Motor neuron (in vitro differentiated cells): Measurements from ENCODE around the gene CDH4. TPM values are rescaled to one million over a fixed set of nuclear protein-coding genes. Genes with fewer than 3 reads are reported as not detected.

Source experiments
- ATAC-seq, 8 experiments: fragments of 200-7000 bp; cut with Tn5 transposase; replicated peaks in 6 of 8; 2 replicates each; pipeline ENCODE4 v1.8.0; 2021; ENCODE audit warnings: mild to moderate bottlenecking in 8 of 8, moderate library complexity in 8 of 8
- H3K27ac ChIP-seq, 2 donors: fragments of 250-450 bp; sonication (Bioruptor Pico); 2 replicates each; pipeline ENCODE4 v1.9.0; 2021; ENCODE audit warnings: antibody characterized with exemption in 2 of 2, mild to moderate bottlenecking in 2 of 2, moderate library complexity in 1 of 2
- H3K4me1 ChIP-seq, 2 donors: fragments of 250-450 bp; sonication (Bioruptor Pico); replicated peaks in 1 of 2; 2 replicates each; pipeline ENCODE4 v1.6.1; 2021; ENCODE audit warnings: antibody characterized with exemption in 2 of 2, mild to moderate bottlenecking in 2 of 2, moderate library complexity in 1 of 2
- H3K4me3 ChIP-seq, 5 donors: fragments of 250-450 bp; sonication (Bioruptor Pico); 2 replicates each; pipeline ENCODE4 v1.9.0; 2021; ENCODE audit warnings: antibody characterized with exemption in 5 of 5, mild to moderate bottlenecking in 5 of 5, moderate library complexity in 4 of 5
- WGBS, 10 experiments: fragments of 450-650 bp; shearing (Covaris generic); methylation state at CpG; one replicate each; pipeline ENCODE4 v1.0.0; 2022; 5-methylcytosine and 5-hydroxymethylcytosine counted together
- in situ Hi-C, 9 experiments: fragments of 400-800 bp; cut with MboI; loops; one replicate each; pipeline ENCODE4 v1.15.0; 2021; ENCODE audit warnings: low sequenced_read_pairs in 9 of 9, low pct_unique_long_range_greater_than_20kb in 2 of 9; ENCODE audit not compliant: unreplicated experiment in 9 of 9
- total RNA-seq, 8 experiments: library from RNA; unstranded; fragments of 300-600 nt; gene quantifications; 2 replicates each; pipeline versions ENCODE4 v1.2.3 to v1.2.4, GENCODE V29; 2022

The CDH4 gene
- total RNA-seq, 8 experiments from 2014 or later = 2.4 to 41.6 (median 12.9) TPM

DNA sequence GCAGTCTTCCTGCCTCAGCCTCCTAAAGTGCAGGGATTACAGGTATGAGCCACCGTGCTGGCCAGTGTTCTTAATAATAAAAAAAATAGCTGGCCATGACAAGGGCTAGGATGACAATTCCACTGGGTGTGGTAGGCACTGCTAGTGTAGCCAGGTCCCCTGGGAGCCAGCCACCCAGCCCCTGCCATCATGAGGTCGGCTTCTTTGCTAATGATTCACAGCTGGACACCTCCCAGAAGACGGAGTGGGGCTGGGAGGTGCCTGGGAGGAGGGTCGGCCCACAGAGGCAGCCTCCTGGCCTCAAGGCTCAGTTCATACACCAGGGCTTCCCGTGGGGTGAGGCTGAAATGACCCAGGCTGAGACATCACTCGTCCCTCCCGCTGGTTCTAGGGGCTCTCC lies 583.2 kb downstream of the CDH4 start:
- in situ Hi-C loops = no loop called here
- WGBS, 10 experiments = 0 to 65% (median 25%) methylated on average over 1 to 6 of the region's 7 CpGs; no CpG with 5 or more reads in 4 of the 10 experiments
- no peak overlapping the region for H3K4me3 ChIP-seq
- peak in 3 of 8 experiments; percentile 26 to 80 (median 26) for ATAC-seq
- H3K4me1 ChIP-seq = peaks cover 5 to 7% of the 10 kb centered on the region in 2 donors
- no peak overlapping the region for H3K27ac ChIP-seq

DNA sequence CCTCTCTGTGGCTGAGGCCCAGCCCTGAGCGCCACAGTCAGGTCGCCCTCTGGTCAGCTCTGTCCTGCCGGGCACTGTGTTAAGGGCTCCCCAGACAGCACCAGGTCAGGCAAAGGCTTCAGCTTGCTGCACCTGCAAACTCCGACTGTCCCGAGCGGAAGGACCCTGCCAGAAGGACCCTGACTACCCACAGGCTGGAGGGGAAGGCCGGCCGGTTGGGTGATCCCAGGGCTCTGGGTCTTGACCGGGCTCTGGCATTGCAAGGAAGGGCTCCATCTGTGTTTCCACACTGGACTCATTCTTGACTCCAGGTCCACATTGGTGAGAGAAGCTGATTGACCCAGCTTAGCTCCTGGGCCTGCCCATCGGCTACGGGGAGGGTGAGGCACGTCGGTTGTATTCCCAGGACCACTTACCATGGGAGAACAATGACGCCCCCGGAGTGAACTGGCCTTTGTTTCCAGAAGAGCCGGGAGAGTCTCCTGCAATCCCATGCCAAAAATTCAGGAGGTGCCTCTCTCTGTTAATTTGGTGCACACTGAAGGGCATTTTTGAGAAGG lies 583.8 kb downstream of the CDH4 start:
- no peak overlapping the region for H3K27ac ChIP-seq
- no peak for ATAC-seq
- H3K4me3 ChIP-seq = no peak overlapping the region
- 53 to 84% (median 80%) methylated on average over 3 to 6 of the region's 16 CpGs; no CpG with 5 or more reads in 6 of the 10 experiments for WGBS, 10 experiments
- in situ Hi-C loops = no loop called here
- peaks cover 11 to 13% of the 10 kb centered on the region in 2 donors for H3K4me1 ChIP-seq

DNA sequence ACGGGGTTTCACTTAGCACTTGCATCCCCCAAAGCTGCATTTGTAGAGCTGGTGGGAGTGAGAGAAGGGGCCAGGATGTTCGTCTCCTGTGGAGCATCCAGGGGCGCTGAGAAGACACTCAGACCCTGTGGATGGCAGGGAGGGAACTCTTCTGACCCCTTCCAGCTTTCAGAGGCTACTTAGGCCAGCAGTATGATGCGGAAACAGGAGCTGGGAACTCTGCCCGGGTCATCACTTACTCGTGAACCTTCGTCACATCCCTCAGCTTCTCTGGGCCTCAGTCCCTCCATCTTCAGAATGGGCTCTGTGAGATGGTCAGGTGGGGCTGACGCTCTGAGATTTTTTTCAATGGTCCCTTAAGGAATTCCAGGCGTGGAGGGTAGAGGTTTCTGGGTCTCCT lies 585.1 kb downstream of the CDH4 start:
- 0 to 100% (median 70%) methylated on average over 1 to 7 of the region's 9 CpGs; no CpG with 5 or more reads in 2 of the 10 experiments for WGBS, 10 experiments
- H3K4me3 ChIP-seq = no peak overlapping the region
- H3K27ac ChIP-seq = no peak overlapping the region
- ATAC-seq = no peak
- in situ Hi-C loops = no loop called here
- H3K4me1 ChIP-seq = peaks cover 18 to 26% of the 10 kb centered on the region in 2 donors

DNA sequence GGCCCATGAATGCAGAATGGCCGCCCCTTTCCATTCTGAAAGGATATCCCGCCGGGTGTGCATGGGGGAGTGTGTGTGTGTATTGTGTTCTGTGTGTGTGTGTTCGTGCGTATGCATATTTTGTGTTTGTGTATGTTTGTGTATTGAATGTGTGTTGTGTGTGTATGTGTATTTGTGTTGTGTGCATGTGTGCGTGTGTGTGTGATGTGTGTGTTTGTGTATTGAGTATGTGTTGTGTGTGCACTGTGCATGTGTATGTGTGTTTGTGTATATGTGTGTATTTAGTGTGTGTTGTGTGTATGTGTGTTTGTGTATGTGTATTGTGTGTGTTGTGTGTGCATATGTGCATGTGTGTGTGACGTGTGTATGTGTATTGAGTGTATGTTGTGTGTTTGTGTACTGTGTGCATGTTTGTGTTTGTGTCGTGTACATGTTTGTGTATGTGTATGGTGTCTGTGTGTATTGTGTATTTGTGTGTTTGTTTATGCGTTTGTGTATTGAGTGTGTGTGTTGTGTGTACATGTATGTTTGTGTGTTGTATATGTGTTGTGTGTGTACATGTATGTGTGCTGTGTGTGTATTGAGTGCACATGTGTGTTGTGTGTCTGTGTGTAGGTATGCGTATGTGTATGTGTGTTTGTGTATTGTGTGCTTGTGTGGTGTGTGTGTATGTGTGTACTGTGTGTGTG lies 587.3 kb downstream of the CDH4 start:
- H3K4me1 ChIP-seq = peaks cover 22 to 30% of the 10 kb centered on the region in 2 donors
- H3K27ac ChIP-seq = no peak overlapping the region
- ATAC-seq = no peak
- in situ Hi-C loops = no loop called here
- WGBS, 10 experiments = 22 to 100% (median 88%) methylated on average over 1 to 6 of the region's 10 CpGs; no CpG with 5 or more reads in 1 of the 10 experiments
- H3K4me3 ChIP-seq = no peak overlapping the region

DNA sequence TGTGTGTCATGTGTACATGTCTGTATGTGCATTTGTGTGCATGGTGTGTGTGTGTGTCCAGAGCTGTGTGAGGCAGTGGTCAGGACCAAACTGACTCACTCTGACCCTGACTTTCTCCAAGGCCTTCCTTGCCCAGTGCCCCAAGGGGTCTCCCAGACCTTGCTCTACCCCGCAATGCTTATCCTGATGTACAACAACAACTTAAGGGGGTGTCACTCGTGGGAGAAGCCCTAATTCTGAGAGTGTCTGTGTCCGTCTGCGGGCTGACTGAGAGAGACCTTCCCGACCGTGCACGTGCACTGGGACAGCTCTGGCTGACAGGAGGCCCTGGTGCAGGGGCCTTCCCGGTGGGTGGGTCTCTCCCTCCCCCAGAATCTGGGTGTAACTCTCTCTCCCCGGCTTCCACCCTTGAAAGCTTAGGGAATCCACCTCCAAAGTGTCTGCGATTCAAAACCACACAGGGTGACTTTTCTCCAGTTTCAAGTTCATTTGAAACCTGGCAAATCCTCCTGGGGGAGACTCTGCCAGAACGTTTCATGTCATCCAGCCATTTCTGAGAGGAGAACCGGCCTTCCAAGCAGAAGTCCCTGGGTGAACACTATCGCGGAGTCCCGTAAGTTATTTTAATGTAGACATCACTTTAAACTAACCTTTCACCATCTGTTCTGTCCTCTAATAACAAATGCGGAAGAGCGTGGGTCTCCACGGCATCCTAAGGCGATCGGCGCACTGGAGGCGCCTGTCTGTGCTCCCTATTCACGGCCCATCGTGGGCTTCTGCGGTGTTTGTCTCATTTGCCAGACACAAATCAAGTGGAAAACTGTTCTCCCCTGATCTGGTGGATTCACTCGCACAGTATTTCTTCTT lies 588.1 kb downstream of the CDH4 start:
- H3K4me3 ChIP-seq = no peak overlapping the region
- peak in 6 of 8 experiments; percentile 8 to 62 (median 32) for ATAC-seq
- WGBS, 10 experiments = 20 to 100% (median 65%) methylated on average over 1 to 14 of the region's 26 CpGs; no CpG with 5 or more reads in 1 of the 10 experiments
- H3K4me1 ChIP-seq = peaks cover 30 to 38% of the 10 kb centered on the region in 2 donors
- peak overlapping the region; percentile 12 to 21 for H3K27ac ChIP-seq
- in situ Hi-C loops = no loop called here

DNA sequence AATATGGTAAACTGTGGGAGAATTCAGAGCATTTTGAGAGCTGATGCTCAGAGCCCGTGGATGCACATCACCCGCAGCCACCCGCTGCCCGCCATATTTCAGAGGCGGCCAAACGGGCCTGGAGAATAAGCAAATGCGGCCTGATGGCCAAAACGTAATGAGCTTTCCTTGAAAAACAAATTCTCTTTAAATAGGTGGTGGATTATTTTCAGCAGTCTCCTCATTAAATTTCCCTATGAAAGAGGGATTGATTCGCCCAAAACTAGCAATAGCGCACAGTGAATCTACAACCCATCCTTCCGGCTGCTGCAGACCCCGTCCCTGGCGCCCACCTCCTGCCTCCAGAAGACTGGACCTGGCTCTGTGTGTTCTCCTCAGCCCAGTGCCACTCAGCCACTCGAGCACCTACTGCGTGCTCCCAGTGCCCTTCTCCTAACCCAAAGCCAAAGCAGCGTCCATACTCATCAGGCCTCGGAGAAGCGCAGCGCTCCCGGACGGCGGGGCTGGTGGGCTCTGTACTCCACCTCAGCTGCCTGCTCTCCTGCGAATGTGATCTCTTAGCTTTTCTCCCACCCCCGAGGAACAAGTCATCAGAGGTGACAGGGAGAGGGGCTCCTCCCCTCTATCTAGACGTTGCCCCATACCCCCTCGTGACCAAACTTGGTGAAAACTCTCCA lies 588.9 kb downstream of the CDH4 start:
- ATAC-seq = no peak
- WGBS, 10 experiments = 25 to 96% (median 82%) methylated on average over 4 to 18 of the region's 26 CpGs; no CpG with 5 or more reads in 4 of the 10 experiments
- peak overlapping the region; percentile 12 to 21 for H3K27ac ChIP-seq
- peaks cover 38 to 42% of the 10 kb centered on the region in 2 donors for H3K4me1 ChIP-seq
- in situ Hi-C loops = no loop called here
- no peak overlapping the region for H3K4me3 ChIP-seq

DNA sequence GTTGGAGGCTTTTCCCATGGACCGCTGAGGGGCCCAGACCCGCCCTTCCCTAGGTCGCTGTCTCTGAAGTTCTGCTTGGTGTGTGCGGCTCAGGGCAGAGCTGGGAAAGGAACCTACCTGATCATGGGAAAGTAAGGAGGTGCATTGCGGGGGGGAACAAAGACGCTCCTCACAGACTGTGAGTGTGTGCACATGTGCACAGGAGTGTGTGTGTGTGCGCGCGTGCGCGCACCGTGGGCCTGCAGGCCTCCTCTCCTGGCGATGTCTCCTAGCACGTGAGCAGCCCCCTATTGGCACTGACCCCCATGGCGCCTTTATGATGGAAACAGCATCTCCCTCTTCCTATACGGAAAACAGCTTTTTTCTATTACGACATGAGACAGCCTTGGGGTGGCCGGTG lies 589.5 kb downstream of the CDH4 start:
- in situ Hi-C loops = no loop called here
- peaks cover 42% of the 10 kb centered on the region in 2 donors for H3K4me1 ChIP-seq
- peak overlapping the region in 1 of 2 donors; percentile 12 for H3K27ac ChIP-seq
- ATAC-seq = no peak
- 23 to 100% (median 93%) methylated on average over 1 to 13 of the region's 18 CpGs; no CpG with 5 or more reads in 4 of the 10 experiments for WGBS, 10 experiments
- no peak overlapping the region for H3K4me3 ChIP-seq

DNA sequence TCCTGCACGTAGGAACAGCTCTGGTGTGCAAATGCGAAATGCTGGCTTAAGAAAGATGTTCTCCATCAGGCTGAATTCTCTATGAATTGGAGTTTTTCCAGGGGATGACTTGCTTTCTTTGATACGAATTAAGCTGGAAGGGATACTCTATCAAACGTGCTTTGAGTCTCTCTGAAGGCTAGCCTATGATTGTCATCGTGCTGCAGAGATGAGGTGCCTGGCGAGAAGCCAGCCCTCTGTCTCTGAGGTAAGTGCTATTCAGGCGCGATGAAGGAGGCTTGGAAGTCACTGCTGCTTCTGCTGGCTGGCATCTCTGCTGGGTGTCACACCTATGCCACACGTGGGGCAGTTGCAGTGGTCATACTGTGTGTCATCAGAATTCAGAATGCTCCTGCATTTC lies 589.9 kb downstream of the CDH4 start:
- in situ Hi-C loops = no loop called here
- ATAC-seq = peak in 3 of 8 experiments; percentile 26 to 52 (median 42)
- Histone ChIP-seq H3K4me1 (peaks cover 42% of the 10 kb centered on the region in 2 donors), H3K27ac (no peak overlapping the region), H3K4me3 (no peak overlapping the region)
- 0 to 80% (median 43%) methylated on average over 1 to 9 of the region's 9 CpGs; no CpG with 5 or more reads in 6 of the 10 experiments for WGBS, 10 experiments

DNA sequence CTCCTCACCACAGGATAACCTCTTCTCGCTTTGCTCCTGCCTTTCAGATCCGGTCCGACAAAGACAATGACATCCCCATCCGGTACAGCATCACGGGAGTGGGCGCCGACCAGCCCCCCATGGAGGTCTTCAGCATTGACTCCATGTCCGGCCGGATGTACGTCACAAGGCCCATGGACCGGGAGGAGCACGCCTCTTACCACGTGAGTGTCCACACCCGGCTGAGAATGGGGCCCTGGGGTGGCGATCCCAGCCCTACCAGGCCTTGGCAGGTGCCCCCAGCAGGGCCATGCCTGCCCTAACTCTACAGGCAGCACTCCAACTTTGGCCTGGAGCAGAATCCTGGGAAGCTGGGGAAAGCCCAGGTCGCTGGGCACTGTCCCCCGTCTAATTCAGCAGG lies 592.6 kb downstream of the CDH4 start:
- WGBS, 10 experiments = 0 to 96% (median 85%) methylated on average over 1 to 9 of the region's 17 CpGs; no CpG with 5 or more reads in 6 of the 10 experiments
- Histone ChIP-seq H3K4me1 (peaks cover 42% of the 10 kb centered on the region in 2 donors), H3K4me3 (no peak overlapping the region), H3K27ac (peak overlapping the region in 1 of 2 donors; percentile 69)
- ATAC-seq = peak in 1 of 8 experiments; percentile 1
- in situ Hi-C loops = no loop called here

DNA sequence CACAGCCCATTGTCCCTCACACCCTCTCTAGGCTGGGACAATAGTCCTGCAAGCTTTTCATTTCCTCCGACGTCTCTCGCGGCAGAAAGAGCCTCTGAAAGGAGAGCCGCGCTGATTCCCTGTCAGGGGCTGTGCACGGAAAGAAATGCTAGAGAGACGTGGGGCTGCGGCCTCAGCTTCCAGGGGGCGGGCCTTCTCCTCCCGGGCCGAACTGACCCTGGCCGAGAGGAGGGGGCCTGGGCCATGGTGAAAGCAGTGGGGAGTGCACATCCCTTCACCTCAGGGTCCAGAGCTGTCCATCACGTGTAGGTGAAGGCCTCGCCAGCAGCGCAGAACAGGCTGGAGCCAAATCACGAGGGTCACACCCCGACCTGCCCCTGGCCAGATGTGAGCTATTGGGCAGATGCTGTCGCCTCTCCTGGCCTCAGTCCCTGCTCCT lies 593.2 kb downstream of the CDH4 start:
- H3K4me3 ChIP-seq = no peak overlapping the region
- H3K27ac ChIP-seq = peak overlapping the region; percentile 6 to 27
- ATAC-seq = peak in 5 of 8 experiments; percentile 66 to 87 (median 70)
- H3K4me1 ChIP-seq = peaks cover 36 to 38% of the 10 kb centered on the region in 2 donors
- 10 to 62% (median 18%) methylated on average over 2 to 7 of the region's 19 CpGs; no CpG with 5 or more reads in 4 of the 10 experiments for WGBS, 10 experiments
- in situ Hi-C loops = no loop called here

DNA sequence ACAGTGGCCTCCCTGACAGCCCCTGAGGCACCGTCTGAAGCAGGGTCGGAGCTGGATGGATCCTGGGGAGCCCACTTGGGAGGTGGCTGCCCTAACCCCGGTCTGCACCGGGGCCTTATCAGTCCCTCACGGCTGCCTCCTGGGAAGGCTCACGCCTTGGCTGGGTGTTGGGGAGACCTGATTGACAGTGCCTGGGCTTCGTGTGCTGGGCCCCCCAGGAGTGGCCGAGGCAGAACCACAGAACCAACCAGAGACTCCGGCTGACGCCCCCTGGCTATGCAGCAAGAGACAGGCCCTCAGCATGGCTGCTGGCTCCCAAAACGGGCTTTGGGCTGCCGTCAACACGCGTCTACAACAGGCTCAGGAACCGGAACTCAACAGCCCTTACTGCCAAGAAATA lies 594.0 kb downstream of the CDH4 start:
- no peak for ATAC-seq
- WGBS, 10 experiments = 5 to 100% (median 100%) methylated on average over 2 to 6 of the region's 15 CpGs; no CpG with 5 or more reads in 5 of the 10 experiments
- H3K27ac ChIP-seq = no peak overlapping the region
- peaks cover 30 to 35% of the 10 kb centered on the region in 2 donors for H3K4me1 ChIP-seq
- in situ Hi-C loops = no loop called here
- H3K4me3 ChIP-seq = no peak overlapping the region

DNA sequence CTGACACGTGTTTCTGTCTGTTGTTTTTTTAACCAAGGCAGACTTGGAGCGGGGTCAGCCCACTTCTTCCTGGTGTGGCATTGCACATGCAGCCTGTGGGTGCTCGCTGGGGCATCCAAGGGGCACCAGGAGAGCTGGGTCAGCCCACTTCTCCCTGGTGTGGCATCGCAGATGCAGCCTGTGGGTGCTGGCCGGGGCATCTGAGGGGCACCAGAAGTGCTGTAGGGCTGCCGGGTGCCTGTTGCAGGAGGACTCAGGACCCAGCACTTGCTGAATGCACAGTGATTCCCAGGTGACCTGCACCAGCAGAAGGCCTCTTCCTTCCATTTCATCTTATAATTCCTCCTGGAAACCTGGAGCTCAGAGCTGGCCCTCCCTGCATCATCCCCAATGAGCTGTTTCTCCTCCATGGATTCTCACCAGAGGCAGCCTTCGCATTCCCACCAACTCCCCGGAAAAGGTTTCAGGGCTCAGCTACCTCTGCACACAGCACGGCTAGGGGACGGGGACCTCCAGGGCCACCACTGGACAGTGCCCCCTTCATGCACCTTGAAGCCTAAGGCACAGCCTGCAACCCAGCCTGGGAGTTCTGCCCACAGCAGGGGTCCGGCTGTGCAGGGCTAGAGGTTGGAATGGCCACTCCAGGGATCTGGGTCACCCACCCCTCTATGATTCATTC lies 594.8 kb downstream of the CDH4 start:
- WGBS, 10 experiments = 20 to 100% (median 86%) methylated on average over 1 to 6 of the region's 11 CpGs; no CpG with 5 or more reads in 3 of the 10 experiments
- in situ Hi-C loops = no loop called here
- ATAC-seq = no peak

More for the DNA sequence above, 594.8 kb downstream of the CDH4 start:
- Histone ChIP-seq H3K27ac (no peak overlapping the region), H3K4me1 (peaks cover 22 to 37% of the 10 kb centered on the region in 2 donors), H3K4me3 (no peak overlapping the region)
